Lower leg skin (tissue), 3 donors: ENCODE data around the gene USP25.

Experiments used
- CTCF ChIP-seq, 3 donors: fragments of 450-650 bp; IDR thresholded peaks; one replicate each; pipeline ENCODE4 v1.5.1; 2016; ENCODE audit warnings: antibody characterized with exemption in 3 of 3, mild to moderate bottlenecking in 3 of 3, moderate library complexity in 2 of 3
- POLR2A ChIP-seq, 2 donors: fragments of 450-650 bp; IDR thresholded peaks; one replicate each; pipeline ENCODE4 v1.6.1; 2016 to 2017; ENCODE audit warnings: antibody characterized with exemption in 2 of 2, mild to moderate bottlenecking in 1 of 2, moderate library complexity in 1 of 2

- no peak for TF ChIP-seq CTCF (IDR thresholded peaks at IDR 0.05)
- TF ChIP-seq POLR2A (IDR thresholded peaks at IDR 0.05): no peak
Observed at GRCh38 chr21:15752763-15753407, 23.1 kb downstream of the USP25 start.
